ENCODE data around the gene GART. TPM values are rescaled to one million over a fixed set of nuclear protein-coding genes. Genes with fewer than 3 reads are reported as not detected.
A peak's percentile ranks its signal among the peaks of the same experiment; 100 is the strongest.

Gene GART
- total RNA-seq, 1 donor from 2014 or later = 45.3 TPM

DNA sequence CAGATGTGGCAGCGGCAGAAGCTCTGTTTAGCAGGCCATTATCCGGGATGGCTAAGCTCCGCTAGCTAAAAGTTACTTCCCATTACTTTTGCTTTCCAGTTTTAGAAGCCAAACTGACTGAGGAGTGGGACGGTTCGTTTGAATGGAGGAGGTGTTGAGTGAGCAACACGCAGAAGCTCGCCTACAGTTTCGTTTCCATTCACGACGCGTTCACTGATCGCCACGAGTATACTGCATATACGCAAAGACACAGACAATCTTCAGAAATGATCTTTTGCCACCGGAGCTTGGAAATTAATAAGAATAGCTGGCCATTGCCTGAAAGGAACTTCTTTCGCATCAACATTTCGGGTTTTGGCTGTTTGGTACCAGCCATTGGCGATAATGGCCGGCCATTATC lies 15.5 kb upstream of the GART start:
- no peak for DNase-seq (ENCODE audit: low spot score)
- intact Hi-C loops (cut with DNase I) = no loop called here

DNA sequence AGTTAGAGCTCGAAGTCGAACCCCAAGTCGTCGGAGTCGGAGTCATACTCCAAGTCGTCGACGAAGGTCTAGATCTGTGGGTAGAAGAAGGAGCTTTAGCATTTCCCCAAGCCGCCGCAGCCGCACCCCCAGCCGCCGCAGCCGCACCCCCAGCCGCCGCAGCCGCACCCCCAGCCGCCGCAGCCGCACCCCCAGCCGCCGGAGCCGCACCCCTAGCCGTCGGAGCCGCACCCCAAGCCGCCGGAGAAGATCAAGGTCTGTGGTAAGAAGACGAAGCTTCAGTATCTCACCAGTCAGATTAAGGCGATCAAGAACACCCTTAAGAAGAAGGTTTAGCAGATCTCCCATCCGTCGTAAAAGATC lies 13.0 kb upstream of the GART start:
- intact Hi-C loops (cut with DNase I) = no loop called here
- no peak for DNase-seq (ENCODE audit: low spot score)

DNA sequence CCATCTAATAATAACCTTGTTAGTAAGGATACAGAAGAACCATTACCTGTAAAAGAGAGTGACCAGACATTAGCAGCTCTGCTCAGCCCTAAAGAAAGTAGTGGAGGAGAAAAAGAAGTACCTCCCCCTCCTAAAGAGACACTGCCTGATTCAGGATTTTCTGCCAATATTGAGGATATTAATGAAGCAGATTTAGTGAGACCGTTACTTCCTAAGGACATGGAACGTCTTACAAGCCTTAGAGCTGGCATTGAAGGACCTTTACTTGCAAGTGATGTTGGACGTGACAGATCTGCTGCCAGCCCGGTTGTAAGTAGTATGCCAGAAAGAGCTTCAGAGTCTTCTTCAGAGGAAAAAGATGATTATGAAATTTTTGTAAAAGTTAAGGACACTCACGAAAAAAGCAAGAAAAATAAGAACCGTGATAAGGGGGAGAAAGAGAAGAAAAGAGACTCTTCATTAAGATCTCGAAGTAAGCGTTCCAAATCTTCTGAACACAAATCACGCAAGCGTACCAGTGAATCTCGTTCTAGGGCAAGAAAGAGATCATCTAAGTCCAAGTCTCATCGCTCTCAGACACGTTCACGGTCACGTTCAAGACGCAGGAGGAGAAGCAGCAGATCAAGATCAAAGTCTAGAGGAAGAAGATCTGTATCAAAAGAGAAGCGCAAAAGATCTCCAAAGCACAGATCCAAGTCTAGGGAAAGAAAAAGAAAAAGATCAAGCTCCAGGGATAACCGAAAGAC lies 12.5 kb upstream of the GART start:
- no peak for DNase-seq (ENCODE audit: low spot score)
- intact Hi-C loops (cut with DNase I) = no loop called here

DNA sequence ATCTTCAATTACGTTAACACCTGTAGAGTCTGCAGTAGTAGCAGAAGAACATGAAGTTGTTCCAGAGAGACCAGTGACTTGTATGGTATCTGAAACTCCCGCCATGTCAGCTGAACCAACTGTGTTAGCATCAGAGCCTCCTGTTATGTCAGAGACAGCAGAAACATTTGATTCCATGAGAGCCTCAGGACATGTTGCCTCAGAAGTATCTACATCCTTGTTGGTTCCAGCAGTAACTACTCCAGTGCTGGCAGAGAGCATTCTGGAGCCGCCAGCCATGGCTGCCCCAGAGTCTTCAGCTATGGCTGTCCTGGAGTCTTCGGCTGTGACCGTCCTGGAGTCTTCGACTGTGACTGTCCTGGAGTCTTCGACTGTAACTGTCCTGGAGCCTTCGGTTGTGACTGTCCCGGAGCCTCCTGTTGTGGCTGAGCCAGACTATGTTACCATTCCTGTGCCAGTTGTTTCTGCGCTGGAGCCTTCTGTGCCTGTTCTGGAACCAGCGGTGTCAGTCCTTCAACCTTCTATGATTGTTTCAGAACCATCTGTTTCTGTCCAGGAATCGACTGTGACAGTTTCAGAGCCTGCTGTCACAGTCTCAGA lies 11.2 kb upstream of the GART start:
- intact Hi-C loops (cut with DNase I) = no loop called here
- no peak for DNase-seq (ENCODE audit: low spot score)

DNA sequence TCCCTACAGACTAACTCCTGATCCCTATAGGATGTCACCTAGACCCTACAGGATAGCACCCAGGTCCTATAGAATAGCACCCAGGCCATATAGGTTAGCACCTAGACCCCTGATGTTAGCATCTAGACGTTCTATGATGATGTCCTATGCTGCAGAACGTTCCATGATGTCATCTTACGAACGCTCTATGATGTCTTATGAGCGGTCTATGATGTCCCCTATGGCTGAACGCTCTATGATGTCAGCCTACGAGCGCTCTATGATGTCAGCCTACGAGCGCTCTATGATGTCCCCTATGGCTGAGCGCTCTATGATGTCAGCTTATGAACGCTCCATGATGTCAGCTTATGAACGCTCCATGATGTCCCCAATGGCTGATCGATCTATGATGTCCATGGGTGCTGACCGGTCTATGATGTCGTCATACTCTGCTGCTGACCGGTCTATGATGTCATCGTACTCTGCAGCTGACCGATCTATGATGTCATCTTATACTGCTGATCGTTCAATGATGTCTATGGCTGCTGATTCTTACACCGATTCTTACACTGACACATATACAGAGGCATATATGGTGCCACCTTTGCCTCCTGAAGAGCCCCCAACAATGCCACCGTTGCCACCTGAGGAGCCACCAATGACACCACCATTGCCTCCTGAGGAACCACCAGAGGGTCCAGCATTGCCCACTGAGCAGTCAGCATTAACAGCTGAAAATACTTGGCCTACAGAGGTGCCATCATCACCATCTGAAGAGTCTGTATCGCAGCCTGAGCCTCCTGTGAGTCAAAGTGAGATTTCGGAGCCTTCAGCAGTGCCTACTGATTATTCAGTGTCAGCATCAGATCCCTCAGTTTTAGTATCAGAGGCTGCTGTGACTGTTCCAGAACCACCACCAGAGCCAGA lies 10.4 kb upstream of the GART start:
- intact Hi-C loops (cut with DNase I) = no loop called here

DNA sequence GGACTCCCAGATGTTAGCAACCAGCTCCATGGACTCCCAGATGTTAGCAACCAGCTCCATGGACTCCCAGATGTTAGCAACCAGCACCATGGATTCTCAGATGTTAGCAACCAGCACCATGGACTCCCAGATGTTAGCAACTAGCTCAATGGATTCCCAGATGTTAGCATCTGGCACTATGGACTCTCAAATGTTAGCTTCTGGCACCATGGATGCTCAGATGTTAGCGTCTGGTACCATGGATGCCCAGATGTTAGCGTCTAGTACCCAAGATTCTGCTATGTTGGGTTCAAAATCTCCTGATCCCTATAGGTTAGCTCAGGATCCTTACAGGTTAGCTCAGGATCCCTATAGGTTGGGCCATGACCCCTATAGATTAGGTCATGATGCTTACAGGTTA lies 9.7 kb upstream of the GART start:
- intact Hi-C loops (cut with DNase I) = no loop called here
- no peak for DNase-seq (ENCODE audit: low spot score)

More for the DNA sequence above, 10.4 kb upstream of the GART start:
- no peak for DNase-seq (ENCODE audit: low spot score)

DNA sequence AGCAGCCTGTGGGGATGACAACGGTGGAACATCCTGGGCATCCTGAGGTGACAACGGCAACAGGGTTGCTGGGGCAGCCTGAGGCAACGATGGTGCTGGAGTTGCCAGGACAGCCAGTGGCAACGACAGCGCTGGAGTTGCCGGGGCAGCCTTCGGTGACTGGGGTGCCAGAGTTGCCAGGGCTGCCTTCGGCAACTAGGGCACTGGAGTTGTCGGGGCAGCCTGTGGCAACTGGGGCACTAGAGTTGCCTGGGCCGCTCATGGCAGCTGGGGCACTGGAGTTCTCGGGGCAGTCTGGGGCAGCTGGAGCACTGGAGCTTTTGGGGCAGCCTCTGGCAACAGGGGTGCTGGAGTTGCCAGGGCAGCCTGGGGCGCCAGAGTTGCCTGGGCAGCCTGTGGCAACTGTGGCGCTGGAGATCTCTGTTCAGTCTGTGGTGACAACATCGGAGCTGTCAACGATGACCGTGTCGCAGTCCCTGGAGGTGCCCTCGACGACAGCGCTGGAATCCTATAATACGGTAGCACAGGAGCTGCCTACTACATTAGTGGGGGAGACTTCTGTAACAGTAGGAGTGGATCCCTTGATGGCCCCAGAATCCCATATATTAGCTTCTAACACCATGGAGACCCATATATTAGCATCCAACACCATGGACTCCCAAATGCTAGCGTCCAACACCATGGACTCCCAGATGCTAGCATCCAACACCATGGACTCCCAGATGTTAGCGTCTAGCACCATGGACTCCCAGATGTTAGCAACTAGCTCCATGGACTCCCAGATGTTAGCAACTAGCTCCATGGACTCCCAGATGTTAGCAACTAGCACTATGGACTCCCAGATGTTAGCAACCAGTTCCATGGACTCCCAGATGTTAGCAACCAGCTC lies 9.1 kb upstream of the GART start:
- intact Hi-C loops (cut with DNase I) = no loop called here
- no peak for DNase-seq (ENCODE audit: low spot score)

DNA sequence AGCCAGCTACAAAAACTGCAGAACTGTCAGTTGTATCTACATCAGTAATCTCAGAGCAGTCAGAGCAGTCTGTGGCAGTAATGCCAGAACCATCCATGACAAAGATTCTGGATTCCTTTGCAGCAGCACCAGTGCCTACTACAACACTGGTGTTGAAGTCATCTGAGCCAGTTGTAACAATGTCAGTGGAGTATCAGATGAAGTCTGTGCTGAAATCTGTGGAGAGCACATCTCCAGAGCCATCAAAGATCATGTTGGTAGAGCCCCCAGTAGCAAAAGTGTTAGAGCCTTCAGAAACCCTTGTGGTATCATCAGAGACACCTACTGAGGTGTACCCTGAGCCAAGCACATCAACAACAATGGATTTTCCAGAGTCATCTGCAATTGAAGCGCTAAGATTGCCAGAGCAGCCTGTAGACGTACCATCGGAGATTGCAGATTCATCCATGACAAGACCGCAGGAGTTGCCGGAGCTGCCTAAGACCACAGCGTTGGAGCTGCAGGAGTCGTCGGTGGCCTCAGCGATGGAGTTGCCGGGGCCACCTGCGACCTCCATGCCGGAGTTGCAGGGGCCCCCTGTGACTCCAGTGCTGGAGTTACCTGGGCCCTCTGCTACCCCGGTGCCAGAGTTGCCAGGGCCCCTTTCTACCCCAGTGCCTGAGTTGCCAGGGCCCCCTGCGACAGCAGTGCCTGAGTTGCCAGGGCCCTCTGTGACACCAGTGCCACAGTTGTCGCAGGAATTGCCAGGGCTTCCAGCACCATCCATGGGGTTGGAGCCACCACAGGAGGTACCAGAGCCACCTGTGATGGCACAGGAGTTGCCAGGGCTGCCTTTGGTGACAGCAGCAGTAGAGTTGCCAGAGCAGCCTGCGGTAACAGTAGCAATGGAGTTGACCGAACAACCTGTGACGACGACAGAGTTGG lies 8.2 kb upstream of the GART start:
- no peak for DNase-seq (ENCODE audit: low spot score)
- intact Hi-C loops (cut with DNase I) = no loop called here

DNA sequence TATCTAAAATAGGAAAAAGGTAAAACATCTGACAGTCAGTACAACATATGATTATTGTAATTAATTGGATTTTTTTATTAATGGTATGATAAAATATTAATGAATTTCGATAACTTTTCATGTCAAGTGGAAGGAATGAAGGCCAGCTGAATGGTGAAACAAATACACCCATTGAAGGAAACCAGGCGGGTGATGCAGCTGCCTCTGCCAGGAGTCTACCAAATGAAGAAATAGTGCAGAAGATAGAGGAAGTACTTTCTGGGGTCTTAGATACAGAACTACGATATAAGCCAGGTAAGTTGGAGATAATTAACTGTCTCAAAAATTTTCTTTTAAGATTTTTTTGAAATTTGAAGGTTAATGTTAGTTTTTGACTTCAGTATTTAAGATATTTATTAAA lies 4.2 kb upstream of the GART start:
- intact Hi-C loops (cut with DNase I) = no loop called here
- DNase-seq (ENCODE audit: low spot score) = no peak

DNA sequence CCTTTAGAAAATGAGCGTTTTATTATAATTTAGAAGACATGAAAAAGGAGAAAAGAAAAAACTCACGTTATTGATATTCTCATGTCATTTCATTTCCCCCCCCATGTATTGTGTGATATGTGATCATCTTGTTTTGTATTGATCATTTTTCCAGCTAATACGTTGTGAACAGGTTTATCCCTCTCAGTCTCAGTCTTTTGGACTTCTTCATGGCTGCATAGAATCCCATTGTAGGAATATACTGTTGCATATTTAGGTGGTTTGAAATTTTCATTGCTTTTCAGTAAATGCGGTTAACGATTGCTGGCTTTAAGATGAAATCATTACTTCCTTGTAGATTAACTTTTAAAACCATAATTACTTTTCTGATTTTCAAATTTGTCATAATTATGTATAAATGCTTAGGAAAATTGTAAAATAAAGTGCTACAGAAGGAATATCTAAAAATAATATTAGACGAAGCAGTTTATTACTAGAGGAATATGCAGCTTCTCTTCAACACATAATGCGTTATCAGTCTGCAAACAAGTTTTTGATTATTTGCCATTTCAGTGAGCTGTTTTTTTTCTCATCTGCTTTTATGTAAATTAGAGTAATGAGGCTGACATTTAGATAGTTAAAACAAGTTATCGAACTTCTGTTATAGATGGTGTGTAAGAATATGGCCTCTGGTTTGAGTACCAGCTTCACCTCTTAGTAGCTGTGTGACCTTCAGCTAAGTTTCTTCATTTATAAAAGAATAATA lies 2.7 kb upstream of the GART start:
- intact Hi-C loops (cut with DNase I) = no loop called here
- no peak for DNase-seq (ENCODE audit: low spot score)

DNA sequence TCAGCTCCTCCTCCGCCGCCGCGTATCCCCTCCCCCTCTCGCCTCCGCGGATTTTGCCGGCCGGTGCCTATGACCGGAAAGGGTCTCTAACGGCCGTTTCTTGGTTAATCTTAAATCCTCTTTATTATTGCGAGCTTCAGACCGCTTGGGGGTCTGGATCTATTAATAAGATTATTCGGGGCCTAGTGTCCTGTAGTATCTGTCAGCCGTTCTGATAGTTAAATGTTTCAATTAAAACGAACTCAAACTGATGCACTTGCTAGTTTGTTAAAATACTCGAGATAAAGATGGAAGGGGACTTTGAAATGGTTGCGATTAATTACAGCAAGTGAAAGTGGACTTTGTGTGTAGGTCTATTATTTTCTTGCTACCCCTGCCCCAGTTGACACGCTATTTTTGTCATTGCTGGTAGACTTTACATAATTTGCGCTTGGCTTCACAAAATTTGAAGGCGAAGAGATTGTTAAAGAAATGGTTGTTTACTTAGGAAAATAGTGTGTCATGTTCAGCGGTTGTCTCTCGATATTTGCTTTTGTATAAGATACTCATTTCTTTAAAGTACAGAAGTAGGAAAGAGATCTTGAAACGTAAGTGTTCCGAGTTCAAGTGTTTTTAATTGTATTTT lies 1.7 kb upstream of the GART start:
- DNase-seq (ENCODE audit: low spot score) = peak; percentile 84
- intact Hi-C loops (cut with DNase I) = loop anchor here (2.0 kb wide), 1 partner anchor 45 kb away; the partner anchor contains the start of gene DONSON

DNA sequence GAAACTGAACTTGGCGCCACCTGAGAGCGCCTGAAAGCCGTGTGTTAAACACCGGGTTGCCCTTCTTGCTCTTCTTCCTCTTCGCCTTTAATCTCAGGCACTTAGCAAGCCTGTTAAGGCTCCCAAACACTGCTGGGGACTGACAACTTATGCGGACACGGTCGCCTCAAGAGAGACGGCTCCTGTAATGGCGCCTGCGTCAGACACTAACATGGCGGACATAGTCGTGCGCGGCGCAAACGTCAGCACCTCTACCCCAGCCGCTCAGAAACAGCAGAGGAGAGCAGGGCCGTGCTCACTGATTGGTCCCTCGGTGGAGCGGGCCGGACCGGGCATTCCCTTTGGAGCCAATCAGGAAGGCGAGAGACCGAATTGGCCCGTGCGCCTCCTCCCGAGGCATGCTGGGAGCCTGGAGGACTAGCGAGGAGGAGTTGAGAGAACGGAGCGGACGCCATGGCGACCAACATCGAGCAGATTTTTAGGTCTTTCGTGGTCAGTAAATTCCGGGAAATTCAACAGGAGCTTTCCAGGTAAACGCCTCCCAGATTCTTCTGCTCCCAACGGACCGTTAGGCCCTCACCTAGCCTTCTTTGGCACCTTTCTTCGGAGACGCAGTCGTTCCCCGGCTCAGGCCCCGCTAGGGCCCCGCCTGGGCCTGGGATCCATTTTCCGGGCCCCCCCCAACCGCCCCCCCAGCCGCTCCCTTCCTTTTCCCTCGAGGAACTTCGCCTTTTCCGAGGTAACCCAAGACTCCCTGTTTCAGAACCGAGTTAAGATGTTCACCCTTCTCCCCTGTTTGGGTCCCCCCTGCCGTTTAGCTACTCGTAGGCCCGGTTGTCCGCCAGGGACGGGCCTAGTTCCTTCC lies 955 bp upstream of the GART start, which contains the start of gene SON:
TSS of gene SON (plus strand) at position 399 of the 865 bp plus-strand sequence. CDS start at position 454, 55 bp downstream.
- DNase-seq (ENCODE audit: low spot score) = peak; percentile 100
- intact Hi-C loops (cut with DNase I) = loop anchor here (1.0 to 2.0 kb wide), 2 partner anchors 46 to 816 kb away; partner anchors contain the start of gene DONSON

DNA sequence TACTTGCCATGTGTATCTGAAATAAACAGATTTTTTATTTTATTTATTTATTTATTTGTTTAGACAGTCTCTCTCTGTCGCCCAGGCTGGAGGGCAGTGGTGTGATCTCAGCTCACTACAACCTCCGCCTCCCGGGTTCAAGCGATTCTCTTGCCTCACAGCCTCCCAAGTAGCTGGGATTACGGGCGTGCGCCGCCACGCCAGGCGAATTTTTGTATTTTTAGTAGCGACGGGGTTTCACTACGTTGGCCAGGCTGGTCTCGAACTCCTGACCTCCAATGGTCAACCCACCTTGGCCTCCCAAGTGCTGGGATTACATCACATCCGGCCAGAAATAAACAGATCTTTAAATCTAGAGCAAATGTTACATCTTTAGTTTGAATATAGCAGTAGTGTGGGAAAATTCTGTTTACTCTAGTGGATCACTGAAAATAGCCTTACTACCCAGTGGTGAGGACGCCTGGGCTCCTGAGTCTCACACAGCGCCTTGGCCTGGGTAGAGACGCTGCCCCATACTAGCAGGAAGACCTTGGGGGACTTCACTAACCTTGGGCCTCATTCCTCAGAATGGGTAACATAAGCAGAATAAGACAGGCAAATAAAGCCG lies 709 bp downstream of the GART start:
- DNase-seq (ENCODE audit: low spot score) = no peak
- intact Hi-C loops (cut with DNase I) = no loop called here

DNA sequence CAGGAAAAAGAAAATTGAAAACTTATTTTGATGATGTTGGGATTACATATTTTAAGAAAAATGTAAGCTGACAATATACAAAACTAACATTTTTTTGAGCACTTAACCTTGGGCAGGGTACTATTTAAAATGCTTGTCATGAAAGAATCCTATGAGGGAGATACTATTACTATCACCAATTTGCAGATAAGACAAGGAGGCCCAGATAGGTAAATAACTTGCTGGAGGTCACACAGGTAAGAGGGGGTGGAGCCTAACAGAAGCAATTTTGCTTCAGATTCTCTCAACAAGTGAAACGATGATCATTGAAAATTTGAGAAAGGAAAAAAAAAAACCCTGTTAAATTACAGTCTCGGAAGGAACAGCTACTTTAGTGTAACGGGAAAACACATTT lies 1.2 kb downstream of the GART start:
- intact Hi-C loops (cut with DNase I) = no loop called here
- DNase-seq (ENCODE audit: low spot score) = no peak

DNA sequence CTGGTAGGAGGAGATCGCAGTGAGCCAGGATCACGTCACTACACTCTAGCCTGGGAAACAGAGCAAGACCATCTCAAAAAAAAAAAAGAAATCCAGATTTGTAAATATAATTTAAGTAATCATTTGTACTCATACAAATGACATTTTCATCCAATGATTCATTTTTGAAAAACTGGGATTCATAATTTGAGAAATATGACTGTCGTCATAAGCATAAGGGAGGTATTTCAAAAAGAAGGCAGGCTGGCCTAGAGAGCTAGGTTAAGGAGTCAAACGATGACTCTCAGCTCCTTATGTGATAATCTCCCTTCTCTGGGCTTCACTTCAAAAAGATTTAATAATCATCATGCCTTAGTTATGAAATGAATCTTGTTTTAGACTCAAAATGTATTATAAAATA lies 2.3 kb downstream of the GART start:
- no peak for DNase-seq (ENCODE audit: low spot score)
- intact Hi-C loops (cut with DNase I) = no loop called here

DNA sequence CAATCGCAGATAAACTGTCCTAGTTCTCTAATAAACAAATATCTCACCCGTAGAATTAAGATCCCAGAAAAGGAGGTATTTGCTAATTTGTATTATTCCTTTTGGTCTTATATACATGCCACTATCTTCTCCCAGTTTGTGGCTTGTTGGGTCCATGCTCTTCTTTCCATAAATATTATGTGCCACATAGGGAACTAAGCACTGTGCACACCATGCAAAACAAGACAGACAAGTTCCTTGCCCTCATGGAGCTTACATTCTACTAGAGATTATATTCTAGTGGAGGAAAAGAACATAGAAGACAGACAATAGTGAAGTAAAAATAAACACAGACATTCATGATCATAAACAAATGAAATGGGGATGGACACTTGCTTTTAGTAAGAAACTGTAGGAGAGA lies 4.7 kb downstream of the GART start:
- intact Hi-C loops (cut with DNase I) = no loop called here

More for the DNA sequence above, 4.7 kb downstream of the GART start:
- DNase-seq (ENCODE audit: low spot score) = no peak
